HUES64 (cell line): ENCODE data around the gene CCDC78.
"Not testable (repeated sequence)": the region's sequence is repeated elsewhere in the genome, so short reads cannot be mapped to it uniquely, and the experiment has no call there.

ENCODE experiments used
- H3K27ac ChIP-seq: 2 replicates; pipeline ENCODE4 v1.7.0; 2013; ENCODE audit warnings: low read depth, low read length, inconsistent platforms
- H3K27me3 ChIP-seq: 2 replicates; pipeline ENCODE4 v1.6.1; 2013; ENCODE audit warnings: mild to moderate bottlenecking, low read length; ENCODE audit not compliant: insufficient read depth
- H3K36me3 ChIP-seq: 2 replicates; pipeline ENCODE4 v1.6.1; 2013; ENCODE audit warnings: mild to moderate bottlenecking, low read length; ENCODE audit not compliant: insufficient read depth
- H3K4me1 ChIP-seq: 2 replicates; pipeline ENCODE4 v1.6.1; 2013; ENCODE audit warnings: mild to moderate bottlenecking, low read length, moderate library complexity; ENCODE audit not compliant: insufficient read depth
- H3K4me3 ChIP-seq: 2 replicates; pipeline ENCODE4 v1.5.1; 2013; ENCODE audit warnings: mild to moderate bottlenecking, low read length, moderate library complexity
- H3K9ac ChIP-seq: 2 replicates; pipeline ENCODE4 v1.6.1; 2013; ENCODE audit warnings: mild to moderate bottlenecking, low read depth, low read length
- H3K9me3 ChIP-seq: 2 replicates; pipeline ENCODE4 v1.6.1; 2013; ENCODE audit warnings: low read depth, low read length; ENCODE audit not compliant: insufficient read depth
- WGBS: fragments of 150-250, 120-280 bp; methylation state at CpG from one replicate; pipeline ENCODE4 v1.1.7; 2013; ENCODE audit warnings: missing lambda C conversion rate; 5-methylcytosine and 5-hydroxymethylcytosine counted together

Gene CCDC78

DNA sequence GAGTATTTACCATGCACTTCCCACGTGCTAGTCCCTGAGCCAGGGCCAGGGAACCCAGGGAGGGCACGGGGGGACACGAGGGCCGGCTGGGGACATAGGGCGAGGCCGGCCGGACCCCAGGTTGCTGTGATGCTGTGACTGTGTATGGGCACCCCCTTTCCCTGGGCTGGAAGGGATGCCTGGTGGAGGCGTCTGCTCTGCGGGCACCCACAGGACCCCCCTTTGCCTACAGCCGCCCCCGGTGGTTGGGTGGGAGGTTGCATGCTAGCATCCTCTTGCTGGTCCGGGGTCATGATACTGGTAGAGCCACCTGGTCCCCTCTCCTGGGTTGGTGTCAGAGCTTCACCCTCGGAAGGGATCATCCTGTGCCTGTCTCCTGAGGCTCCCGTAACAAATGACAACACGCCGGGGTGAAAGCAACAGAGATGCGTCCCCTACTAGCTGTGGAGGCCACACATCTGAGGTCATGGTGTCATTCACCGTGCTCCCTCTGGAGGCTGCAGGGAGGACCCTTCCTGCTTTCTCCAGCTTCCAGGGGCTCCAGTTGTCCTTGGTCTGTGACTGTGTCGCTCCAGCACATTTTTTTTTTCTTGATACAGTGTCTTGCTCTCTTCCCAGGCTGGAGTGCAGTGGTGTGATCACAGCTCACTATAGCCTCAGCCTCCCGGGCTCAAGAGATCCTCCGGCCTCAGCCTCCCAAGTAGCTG lies 17.7 kb upstream of the CCDC78 start:
- Histone ChIP-seq H3K27ac (no peak overlapping the region), H3K9ac (no peak overlapping the region), H3K36me3 (no peaks in the 10 kb centered on the region), H3K4me3 (no peak overlapping the region), H3K27me3 (no peaks in the 10 kb centered on the region), H3K4me1 (no peaks in the 10 kb centered on the region), H3K9me3 (no peaks in the 10 kb centered on the region)
- WGBS = 91% methylated on average over 21 of the region's 21 CpGs

DNA sequence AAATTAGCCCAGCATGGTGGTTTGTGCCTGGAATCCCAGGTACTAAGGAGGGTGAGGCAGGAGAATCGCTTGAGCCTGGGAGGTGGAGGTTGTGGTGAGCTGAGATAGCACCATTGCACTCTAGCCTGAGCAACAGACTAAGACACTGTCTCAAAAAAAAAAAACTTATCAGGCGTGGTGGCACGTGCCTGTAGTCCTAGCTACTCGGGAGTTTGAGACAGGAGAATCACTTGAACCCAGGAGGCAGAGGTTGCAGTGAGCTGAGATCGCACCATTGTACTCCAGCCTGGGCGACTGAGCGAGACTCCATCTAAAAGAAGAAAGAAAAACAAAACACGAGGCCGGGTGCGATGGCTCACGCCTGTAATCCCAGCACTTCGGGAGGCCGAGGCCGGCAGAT lies 16.7 kb upstream of the CCDC78 start:
- not testable (repeated sequence) for H3K9me3 ChIP-seq, H3K9ac ChIP-seq, H3K36me3 ChIP-seq, H3K4me1 ChIP-seq, H3K27me3 ChIP-seq, H3K4me3 ChIP-seq, H3K27ac ChIP-seq
- 94% methylated on average over 14 of the region's 14 CpGs for WGBS

DNA sequence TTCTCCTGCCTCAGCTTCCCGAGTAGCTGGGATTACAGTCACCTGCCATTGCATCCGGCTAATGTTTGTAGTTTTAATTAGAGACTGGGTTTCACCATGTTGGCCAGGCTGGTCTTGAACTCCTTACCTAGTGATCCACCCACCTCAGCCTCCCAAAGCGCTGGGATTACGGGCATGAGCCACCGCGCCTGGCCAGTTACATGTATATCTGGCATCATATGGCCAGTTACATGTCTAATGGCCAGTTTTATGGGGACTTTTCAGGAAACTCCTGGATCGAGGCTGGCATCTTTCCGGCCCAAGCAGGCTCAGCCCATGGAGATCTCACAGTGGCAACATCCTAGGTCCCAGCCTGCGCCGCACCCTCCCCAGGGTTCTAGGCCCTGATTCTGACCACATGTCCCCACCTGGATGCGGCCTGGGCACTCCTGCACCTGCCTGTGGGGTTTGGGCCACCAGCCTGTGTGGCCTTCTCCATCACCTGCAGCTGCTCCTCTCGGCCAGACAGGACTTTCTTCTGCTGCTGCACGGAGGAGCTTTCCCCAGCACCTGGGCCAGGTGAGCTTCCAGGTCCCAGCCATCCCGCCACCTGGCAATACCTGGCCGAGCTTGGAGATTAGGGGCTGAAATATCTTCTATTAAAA lies 15.9 kb upstream of the CCDC78 start:
- Histone ChIP-seq H3K36me3 (peaks cover 2% of the 10 kb centered on the region; the same call in 1 of the 2 replicates), H3K4me1 (0 out of 2 replicates have a peak, but pooled peaks cover 5% of the 10 kb centered on the region), H3K27me3 (no peaks in the 10 kb centered on the region), H3K9ac (no peak overlapping the region), H3K9me3 (no peaks in the 10 kb centered on the region), H3K4me3 (no peak overlapping the region), H3K27ac (no peak overlapping the region)
- WGBS = 95% methylated on average over 15 of the region's 15 CpGs

DNA sequence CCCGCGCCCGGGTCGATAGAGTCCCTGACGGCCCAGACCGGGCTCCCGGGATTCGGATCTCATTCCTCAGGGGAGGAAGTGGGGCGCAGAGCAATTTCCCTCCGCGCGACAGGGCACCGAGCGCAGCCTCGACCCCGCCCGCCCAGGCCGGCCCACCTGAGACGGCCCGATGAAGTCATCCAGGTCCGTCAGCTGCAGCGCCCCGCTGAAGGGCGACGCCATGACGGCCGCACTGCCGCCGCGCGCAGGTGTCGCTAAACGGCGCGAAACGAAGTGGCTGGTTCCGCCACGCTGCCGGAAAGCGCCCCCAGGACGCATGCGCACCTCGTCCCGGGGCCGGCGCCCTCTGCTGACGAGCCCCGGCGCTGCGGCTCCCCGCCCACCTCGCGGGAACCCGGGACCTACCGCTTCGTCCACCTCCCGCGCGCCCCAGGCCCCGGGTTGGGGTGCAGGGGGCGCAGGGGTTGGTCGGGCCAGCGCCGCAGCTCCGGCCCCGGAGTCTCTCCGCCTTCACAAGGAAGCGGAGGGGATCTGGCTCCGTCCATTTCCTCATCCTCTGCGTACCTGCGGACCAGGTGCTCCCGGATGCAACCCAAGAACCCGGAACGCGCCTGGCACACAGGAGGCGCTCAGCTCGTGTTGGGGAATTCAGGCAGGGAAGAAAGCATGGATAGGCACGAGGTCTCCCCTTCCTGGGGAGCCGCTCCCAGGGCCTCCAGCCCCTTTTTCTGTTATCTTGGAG lies 14.7 kb upstream of the CCDC78 start, which contains the start of gene CIAO3:
Gene CIAO3 (minus strand): TSS at position 234 of the 742 bp plus-strand sequence. CDS start 12 bp downstream, at position 222.
- no peaks in the 10 kb centered on the region for H3K27me3 ChIP-seq
- H3K4me3 ChIP-seq = peak within 1 kb of the TSS; percentile 93
- peaks cover 7% of the 10 kb centered on the region; the same call in 1 of the 2 replicates for H3K36me3 ChIP-seq

DNA sequence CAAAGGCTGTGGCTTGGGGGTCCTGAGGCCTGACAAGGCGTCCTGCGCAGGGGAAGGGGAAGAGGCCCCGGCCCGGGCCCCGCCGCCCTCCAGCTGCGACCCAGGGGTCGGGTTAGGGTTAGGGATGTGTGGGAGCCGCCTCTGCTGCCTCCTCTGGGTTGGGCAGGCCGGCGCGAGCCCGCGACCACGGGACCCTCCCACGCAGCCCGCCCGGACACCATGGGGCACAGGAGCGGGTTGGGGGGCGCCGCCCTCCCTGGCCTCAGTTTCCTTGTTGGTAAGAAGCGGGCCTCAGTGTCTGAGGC lies 14.2 kb upstream of the CCDC78 start:
- H3K4me3 ChIP-seq = peak overlapping the region; percentile 93
- no peaks in the 10 kb centered on the region for H3K27me3 ChIP-seq
- H3K36me3 ChIP-seq = peaks cover 12% of the 10 kb centered on the region; the same call in 1 of the 2 replicates
- 1% methylated on average over 22 of the region's 22 CpGs for WGBS
- H3K9ac ChIP-seq = peak overlapping the region; percentile 76
- H3K27ac ChIP-seq = peak overlapping the region; percentile 60
- H3K9me3 ChIP-seq = no peaks in the 10 kb centered on the region
- H3K4me1 ChIP-seq = 0 out of 2 replicates have a peak, but pooled peaks cover 5% of the 10 kb centered on the region

More for the DNA sequence above, 14.7 kb upstream of the CCDC78 start, which contains the start of gene CIAO3:
- WGBS = under 1% methylated on average over 79 of the region's 79 CpGs
- H3K27ac ChIP-seq = peak within 1 kb of the TSS; percentile 60
- H3K9me3 ChIP-seq = no peaks in the 10 kb centered on the region
- 0 out of 2 replicates have a peak, but pooled peaks cover 5% of the 10 kb centered on the region for H3K4me1 ChIP-seq
- peak within 1 kb of the TSS; percentile 80 for H3K9ac ChIP-seq

DNA sequence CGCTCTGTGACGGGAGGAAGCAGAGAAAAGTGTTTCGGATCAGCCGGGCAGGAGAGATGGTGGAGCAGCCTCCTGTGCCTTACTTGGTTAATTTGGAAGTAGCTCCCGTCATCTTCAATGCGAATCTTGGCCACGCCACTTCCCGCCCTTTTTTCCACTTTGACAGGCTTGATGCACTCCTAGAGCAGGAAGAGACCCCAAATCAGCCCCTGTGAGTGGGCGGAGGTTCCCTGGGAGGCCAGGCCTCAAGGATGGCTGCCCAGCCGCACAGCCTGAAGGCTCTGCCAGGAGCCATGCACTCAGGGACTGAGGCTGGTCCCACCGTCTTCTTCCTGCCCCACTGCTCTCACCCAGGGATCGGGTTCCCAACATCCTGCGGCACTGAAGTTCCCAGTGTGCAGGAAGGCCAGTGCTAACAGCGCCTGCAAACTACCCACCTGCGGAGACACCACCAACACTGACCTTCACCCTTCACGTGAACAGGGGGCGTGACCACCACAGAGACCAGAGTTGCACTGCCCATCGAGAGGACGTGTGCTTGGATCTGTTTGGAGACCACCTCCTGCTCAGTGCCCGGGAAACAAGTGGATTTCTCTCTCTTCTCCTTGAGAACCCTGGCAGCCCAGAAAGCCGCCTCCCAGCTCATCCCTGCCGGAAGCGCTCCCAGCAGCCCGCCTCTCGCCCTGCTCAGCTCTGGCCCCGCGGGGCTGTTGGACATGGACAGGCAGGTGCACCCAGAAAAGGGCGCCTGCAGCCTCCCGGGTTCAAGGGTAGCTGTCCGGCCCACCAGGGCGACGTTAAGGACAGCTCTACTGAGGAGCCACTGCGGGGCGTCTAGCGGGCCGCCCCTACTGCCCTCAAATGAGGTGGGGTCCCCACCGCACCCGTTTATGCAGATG lies 13.6 kb upstream of the CCDC78 start:
- 51% methylated on average over 38 of the region's 38 CpGs for WGBS

DNA sequence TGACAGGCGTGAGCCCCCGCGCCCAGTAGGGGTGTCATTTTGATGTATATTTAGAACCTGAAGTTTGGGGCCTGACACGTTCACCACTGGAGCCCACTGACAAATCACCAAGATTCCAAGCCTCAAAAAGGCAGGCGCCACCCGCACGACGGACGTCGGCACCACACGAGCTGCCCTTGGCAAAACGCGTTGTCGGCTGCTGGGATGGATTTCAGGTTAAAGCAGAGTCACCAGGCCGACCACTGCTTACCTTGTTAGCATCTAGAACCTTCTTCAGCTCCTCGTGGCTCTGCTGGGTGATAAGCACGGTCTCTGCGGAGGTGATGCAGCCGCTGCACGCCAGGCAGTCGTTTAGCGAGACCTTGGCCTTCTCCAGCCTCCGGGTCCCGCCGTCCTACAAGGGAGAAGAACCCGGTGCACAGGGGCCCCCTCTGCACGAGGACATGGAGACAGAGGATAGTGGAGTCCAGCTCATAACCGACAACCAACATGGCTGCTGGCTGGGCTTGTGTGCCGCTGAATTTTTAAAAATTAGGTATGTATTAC lies 10.8 kb upstream of the CCDC78 start:
- 96% methylated on average over 29 of the region's 29 CpGs for WGBS
- Histone ChIP-seq H3K36me3 (peaks cover 25% of the 10 kb centered on the region), H3K4me3 (no peak overlapping the region)

More for the DNA sequence above, 13.6 kb upstream of the CCDC78 start:
- Histone ChIP-seq H3K4me1 (0 out of 2 replicates have a peak, but pooled peaks cover 5% of the 10 kb centered on the region), H3K27me3 (no peaks in the 10 kb centered on the region), H3K27ac (no peak overlapping the region), H3K9ac (peak overlapping the region; percentile 76), H3K9me3 (no peaks in the 10 kb centered on the region), H3K36me3 (peaks cover 12% of the 10 kb centered on the region; the same call in 1 of the 2 replicates), H3K4me3 (peak overlapping the region; percentile 93)

DNA sequence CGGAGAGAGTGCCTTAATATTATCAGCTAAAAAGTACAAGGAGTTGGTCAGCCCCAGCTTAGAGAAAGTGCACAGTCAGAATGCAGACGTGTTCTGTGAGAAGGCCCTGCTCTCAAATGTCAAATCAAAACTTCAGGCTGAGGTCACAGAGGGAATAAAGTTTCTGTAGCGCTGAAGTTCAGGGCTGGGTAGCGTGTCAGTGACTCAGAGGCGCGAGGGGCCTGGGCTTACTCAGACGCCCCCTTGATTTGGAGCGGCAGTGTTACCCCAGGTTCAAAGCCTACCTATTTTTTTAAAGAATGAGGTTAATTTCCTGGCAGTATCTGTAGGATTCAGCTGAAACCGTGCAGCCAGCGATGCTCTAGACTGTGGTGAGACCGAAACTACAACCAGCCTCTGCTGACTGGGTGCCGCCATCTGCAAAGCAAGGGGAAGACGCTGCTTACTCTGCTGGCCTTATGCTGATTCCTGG lies 9.8 kb upstream of the CCDC78 start:
- Histone ChIP-seq H3K27me3 (no peaks in the 10 kb centered on the region), H3K9me3 (no peaks in the 10 kb centered on the region), H3K27ac (no peak overlapping the region), H3K4me1 (0 out of 2 replicates have a peak, but pooled peaks cover 5% of the 10 kb centered on the region), H3K9ac (no peak overlapping the region), H3K36me3 (peaks cover 27% of the 10 kb centered on the region), H3K4me3 (no peak overlapping the region)
- WGBS = 96% methylated on average over 13 of the region's 13 CpGs

More for the DNA sequence above, 10.8 kb upstream of the CCDC78 start:
- H3K27ac ChIP-seq = no peak overlapping the region
- H3K9ac ChIP-seq = peak overlapping the region; percentile 49; the same call in 1 of the 2 replicates
- no peaks in the 10 kb centered on the region for H3K9me3 ChIP-seq
- H3K4me1 ChIP-seq = 0 out of 2 replicates have a peak, but pooled peaks cover 5% of the 10 kb centered on the region
- no peaks in the 10 kb centered on the region for H3K27me3 ChIP-seq

DNA sequence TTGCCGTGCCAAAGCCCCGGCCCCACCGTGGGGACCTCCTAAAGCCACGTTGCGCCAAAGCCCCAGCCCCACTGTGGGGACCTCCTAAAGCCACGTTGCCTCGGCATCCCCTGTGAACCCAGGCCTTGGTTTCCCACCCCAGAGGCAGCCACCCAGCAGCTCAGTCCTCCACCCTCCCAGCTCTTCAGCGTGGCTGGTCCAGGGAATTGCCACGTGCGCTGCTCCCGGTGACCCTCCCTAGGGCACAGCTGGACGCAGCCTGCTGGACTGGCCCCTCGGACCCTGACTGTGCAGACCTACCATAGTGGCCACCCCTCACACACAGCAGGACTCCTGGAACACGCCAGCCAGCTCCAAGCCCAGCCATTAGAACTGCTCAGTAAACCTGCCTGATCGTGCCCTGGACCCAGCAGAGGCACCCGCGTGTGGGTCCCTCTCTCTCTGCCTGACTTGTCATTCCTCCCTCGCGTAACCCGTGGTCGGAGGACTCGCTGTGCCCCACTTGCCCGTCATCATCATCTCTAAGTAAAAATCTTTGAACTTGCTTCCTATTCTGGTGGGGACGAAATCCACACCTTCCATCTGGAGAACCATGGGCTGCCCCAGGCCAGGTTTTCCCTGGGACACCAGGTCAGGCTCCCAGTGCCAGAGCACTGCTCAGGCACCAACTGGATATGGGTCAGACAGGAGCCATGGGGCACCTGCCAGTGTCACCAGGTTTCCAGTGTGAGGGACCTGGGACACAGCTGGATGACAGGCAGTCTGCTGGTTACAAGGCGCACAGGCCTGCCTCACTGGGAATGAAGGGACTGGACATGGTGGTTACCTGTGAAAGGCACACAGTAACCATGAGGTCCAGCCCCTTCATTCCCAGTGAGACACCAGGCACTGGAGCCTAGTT lies 9.0 kb upstream of the CCDC78 start:
- Histone ChIP-seq H3K9me3 (no peaks in the 10 kb centered on the region), H3K27me3 (no peaks in the 10 kb centered on the region), H3K4me3 (no peak overlapping the region), H3K36me3 (peaks cover 27% of the 10 kb centered on the region), H3K4me1 (0 out of 2 replicates have a peak, but pooled peaks cover 5% of the 10 kb centered on the region), H3K9ac (no peak overlapping the region), H3K27ac (no peak overlapping the region)
- 96% methylated on average over 25 of the region's 25 CpGs for WGBS
